HT1080 (cell line): Measurements from ENCODE around the gene SUCLG2. TPM values are rescaled to one million over a fixed set of nuclear protein-coding genes. Genes with fewer than 3 reads are reported as not detected.
"Not testable (repeated sequence)": the region's sequence is repeated elsewhere in the genome, so short reads cannot be mapped to it uniquely, and the experiment has no call there.

Source experiments
- DNase-seq: peaks from one replicate; pipeline ENCODE4 v3.0.0-alpha.2; 2015; ENCODE audit warnings: low read depth
- total RNA-seq: library from RNA; depleted of rRNA; stranded (reverse); fragments of >200 nt; shearing (Covaris generic); gene quantifications from 2 replicates; pipeline ENCODE4 v1.2.3, GENCODE V29; 2014

Gene SUCLG2
- total RNA-seq, 1 experiment from 2014 or later = 45.0 TPM

- DNase-seq = peak; percentile 90
These were observed 44.0 kb downstream of the SUCLG2 start for GRCh38 chr3:67610458-67610857.

GRCh38 chr3:67609709-67610108, 44.7 kb downstream of the SUCLG2 start:
- no peak for DNase-seq

- no peak for DNase-seq
These were observed 46.4 kb downstream of the SUCLG2 start for GRCh38 chr3:67608034-67608433.

GRCh38 chr3:67605377-67605776, 49.0 kb downstream of the SUCLG2 start:
- DNase-seq = peak; percentile 55

- DNase-seq = no peak
These were observed 51.6 kb downstream of the SUCLG2 start for GRCh38 chr3:67602816-67603215.

- DNase-seq = no peak
These were observed 52.3 kb downstream of the SUCLG2 start for GRCh38 chr3:67601919-67602608.

GRCh38 chr3:67601385-67601784, 53.0 kb downstream of the SUCLG2 start:
- no peak for DNase-seq

GRCh38 chr3:67599821-67600220, 54.6 kb downstream of the SUCLG2 start:
- DNase-seq = no peak

- no peak for DNase-seq
These were observed 55.4 kb downstream of the SUCLG2 start for GRCh38 chr3:67598814-67599556.

GRCh38 chr3:67595424-67595823, 59.0 kb downstream of the SUCLG2 start:
- no peak for DNase-seq

GRCh38 chr3:67593761-67594234, 60.6 kb downstream of the SUCLG2 start:
- DNase-seq = peak; percentile 70

- DNase-seq = no peak
These were observed 62.4 kb downstream of the SUCLG2 start for GRCh38 chr3:67592057-67592456.

- DNase-seq = no peak
These were observed 66.6 kb downstream of the SUCLG2 start for GRCh38 chr3:67587811-67588210.

- DNase-seq = no peak
These were observed 67.1 kb downstream of the SUCLG2 start for GRCh38 chr3:67587301-67587700.

- not testable (repeated sequence) for DNase-seq
These were observed 69.8 kb downstream of the SUCLG2 start for GRCh38 chr3:67584608-67585007.

GRCh38 chr3:67580430-67581000, 73.9 kb downstream of the SUCLG2 start:
- no peak for DNase-seq

- DNase-seq = peak; percentile 1
These were observed 76.0 kb downstream of the SUCLG2 start for GRCh38 chr3:67578416-67578815.

GRCh38 chr3:67576441-67576840, 78.0 kb downstream of the SUCLG2 start:
- no peak for DNase-seq

GRCh38 chr3:67569324-67569723, 85.1 kb downstream of the SUCLG2 start:
- DNase-seq = no peak

- no peak for DNase-seq
These were observed 86.5 kb downstream of the SUCLG2 start for GRCh38 chr3:67567893-67568292.

- no peak for DNase-seq
These were observed 89.4 kb downstream of the SUCLG2 start for GRCh38 chr3:67564973-67565372.

- no peak for DNase-seq
These were observed 90.4 kb downstream of the SUCLG2 start for GRCh38 chr3:67564008-67564407.
